Endothelial cell of umbilical vein (primary cell): ENCODE measurements around the gene ZNF225. TPM values are rescaled to one million over a fixed set of nuclear protein-coding genes. Genes with fewer than 3 reads are reported as not detected.

Source experiments
- BruUV-seq: library from RNA; stranded (reverse); fragments of 400-500 nt; replicated peaks from 2 replicates; lab custom pipeline; 2021; lab: Mats Ljungman, UMichigan
- CTCF ChIA-PET: fragments of 300-600, 350-600 bp; sonication (Branson Sonifier 250); formaldehyde crosslinking; loops from one replicate; lab custom pipeline; 2021; ENCODE audit warnings: antibody characterized with exemption, inconsistent platforms; lab: Charles Lee
- POLR2A ChIA-PET: fragments of 300-600, 350-600 bp; sonication (Branson Sonifier 250); formaldehyde crosslinking; loops from one replicate; lab custom pipeline; 2021; ENCODE audit warnings: antibody characterized with exemption, inconsistent platforms; lab: Charles Lee
- DNase-seq: peaks from one replicate; pipeline ENCODE4 v3.0.0-alpha.2; 2011; ENCODE audit warnings: low read depth, low spot score
- FAIRE-seq: peaks from 2 replicates; lab custom pipeline; 2011; peaks lifted over from hg19 to GRCh38; lab: Jason Lieb, UNC
- H2AFZ ChIP-seq: 2 replicates; pipeline ENCODE4 v1.6.0; 2012; ENCODE audit warnings: low read depth, low read length, control low read depth, inconsistent platforms
- H3K27ac ChIP-seq: 2 replicates; pipeline ENCODE4 v1.5.1; 2011; ENCODE audit warnings: low read depth, mild to moderate bottlenecking, control low read depth, low read length, moderate library complexity; ENCODE audit not compliant: insufficient read depth
- H3K27me3 ChIP-seq, 2 experiments: 2 replicates each; pipeline versions ENCODE4 v1.6.0 to v1.6.1; 2011; ENCODE audit warnings: low read length in 2 of 2, mixed read lengths in 1 of 2; ENCODE audit not compliant: control insufficient read depth in 2 of 2, insufficient read depth in 2 of 2
- H3K36me3 ChIP-seq, 2 experiments: 2 replicates in 1 of 2; 3 replicates in 1 of 2; pipeline ENCODE4 v1.5.1; 2011; ENCODE audit warnings: low read length in 2 of 2, mild to moderate bottlenecking in 1 of 2, moderate library complexity in 1 of 2; ENCODE audit not compliant: control insufficient read depth in 2 of 2, insufficient read depth in 2 of 2; ENCODE audit errors: extremely low read depth in 1 of 2
- H3K4me1 ChIP-seq: 3 replicates; pipeline ENCODE4 v1.5.1; 2011; ENCODE audit warnings: mild to moderate bottlenecking, low read length; ENCODE audit not compliant: control insufficient read depth, insufficient read depth; ENCODE audit errors: extremely low read depth
- H3K4me2 ChIP-seq: 2 replicates; pipeline ENCODE4 v1.6.1; 2011; ENCODE audit warnings: low read length, control low read depth, mixed read lengths; ENCODE audit not compliant: insufficient read depth
- H3K4me3 ChIP-seq, 3 experiments: fragments of 200-600 bp in 1 of 3; sonication (generic), shearing (Covaris generic) in 1 of 3; replicated peaks in 1 of 3; 2 replicates each; pipeline ENCODE4 v1.5.1; 2011 to 2016; ENCODE audit warnings: control low read depth in 3 of 3, low read length in 3 of 3, mild to moderate bottlenecking in 2 of 3, inconsistent platforms in 1 of 3, low read depth in 1 of 3, moderate library complexity in 1 of 3; ENCODE audit not compliant: insufficient read depth in 1 of 3
- H3K79me2 ChIP-seq: 2 replicates; pipeline ENCODE4 v1.6.0; 2012; ENCODE audit warnings: low read length, inconsistent platforms; ENCODE audit not compliant: control insufficient read depth, insufficient read depth
- H3K9ac ChIP-seq: replicated peaks from 2 replicates; pipeline ENCODE3; 2011; ENCODE audit warnings: low read length, control low read depth; ENCODE audit not compliant: insufficient read depth; ENCODE audit errors: extremely low read depth
- H3K9me1 ChIP-seq: replicated peaks from 3 replicates; pipeline ENCODE4 v1.6.0; 2011; ENCODE audit warnings: mild to moderate bottlenecking, low read length; ENCODE audit not compliant: control insufficient read depth, insufficient read depth; ENCODE audit errors: extremely low read depth
- H3K9me3 ChIP-seq: replicated peaks from 2 replicates; pipeline ENCODE4 v1.5.1; 2012; ENCODE audit warnings: low read length, inconsistent platforms; ENCODE audit not compliant: control insufficient read depth, insufficient read depth
- H4K20me1 ChIP-seq: replicated peaks from 2 replicates; pipeline ENCODE3; 2011; ENCODE audit warnings: mild to moderate bottlenecking, low read length; ENCODE audit not compliant: control insufficient read depth, insufficient read depth; ENCODE audit errors: extremely low read depth
- CTCF ChIP-seq, 2 donors: IDR thresholded peaks; 1 replicate in 1 of 2; 2 replicates in 1 of 2; pipeline ENCODE4 v1.5.1; 2011; ENCODE audit warnings: low read length in 2 of 2, mild to moderate bottlenecking in 2 of 2, moderate library complexity in 2 of 2, control low read depth in 1 of 2, inconsistent platforms in 1 of 2, low read depth in 1 of 2; ENCODE audit not compliant: insufficient read depth in 1 of 2; ENCODE audit errors: extremely low read depth in 1 of 2
- EZH2 ChIP-seq: IDR thresholded peaks from 2 replicates; pipeline ENCODE4 v1.6.1; 2012; ENCODE audit warnings: borderline replicate concordance, low read depth, mild to moderate bottlenecking, moderate library complexity, low read length, inconsistent platforms; ENCODE audit not compliant: severe bottlenecking
- FOS ChIP-seq: IDR thresholded peaks from 2 replicates; pipeline ENCODE4 v1.6.1; 2011; ENCODE audit warnings: mild to moderate bottlenecking, low read length, moderate library complexity, borderline replicate concordance; ENCODE audit not compliant: insufficient read depth
- GATA2 ChIP-seq: IDR thresholded peaks from 2 replicates; pipeline ENCODE4 v1.7.0; 2011; ENCODE audit warnings: low read depth, mild to moderate bottlenecking, moderate library complexity, mixed read lengths, low read length; ENCODE audit not compliant: insufficient read length, insufficient read depth
- JUN ChIP-seq: IDR thresholded peaks from 2 replicates; pipeline ENCODE4 v1.6.1; 2011; ENCODE audit warnings: borderline replicate concordance, low read depth; ENCODE audit not compliant: insufficient read length, insufficient read depth
- MAX ChIP-seq: IDR thresholded peaks from 2 replicates; pipeline ENCODE4 v1.6.1; 2011; ENCODE audit not compliant: insufficient read depth, insufficient read length
- MYC ChIP-seq: IDR thresholded peaks from one replicate; pipeline ENCODE4 v1.6.1; 2011; ENCODE audit warnings: mild to moderate bottlenecking, low read depth, low read length
- POLR2A ChIP-seq: IDR thresholded peaks from 2 replicates; pipeline ENCODE4 v1.6.1; 2012; ENCODE audit warnings: low read depth, mild to moderate bottlenecking, control low read depth, low read length
- POLR2AphosphoS5 ChIP-seq: IDR thresholded peaks from 2 replicates; pipeline ENCODE4 v1.6.1; 2012; ENCODE audit warnings: low read depth, mild to moderate bottlenecking, control low read depth, low read length, moderate library complexity; ENCODE audit not compliant: insufficient read depth
- dilution Hi-C: fragments of 300-500 bp; cut with MboI; formaldehyde crosslinking; loops from one replicate; pipeline ENCODE4 v1.15.0; 2019; ENCODE audit warnings: low sequenced_read_pairs; ENCODE audit not compliant: extremely low pct_ligation_motif_present
- intact Hi-C: fragments of 100-400 bp; cut with micrococcal nuclease; formaldehyde crosslinking; loops from one replicate; pipeline ENCODE4 v1.10.0; 2022
- polyA plus RNA-seq, 4 experiments: library from polyadenylated mRNA; depleted of rRNA in 3 of 4; stranded (reverse) in 3 of 4; unstranded in 1 of 4; fragments of >200 nt; gene quantifications; 2 replicates each; pipeline versions ENCODE4 v1.2.1 to v1.2.3, GENCODE V29; 2011 to 2012; ENCODE audit warnings: missing spikeins in 1 of 4
- total RNA-seq: library from RNA; stranded (reverse); gene quantifications from 2 replicates; pipeline ENCODE4 v1.2.3, GENCODE V29; 2021

ZNF225 gene
- total and polyA plus RNA-seq, 2 donors (not counting 3 experiments of a cell fraction or from before 2014, with no cell fraction given): 0.92 to 3.9 TPM

- ChIA-PET POLR2A (no interaction called here), CTCF (no interaction called here)
- H3K4me2 ChIP-seq: no peak overlapping the region
- H3K9me3 ChIP-seq: peaks cover 19% of the 10 kb centered on the region
- H3K27ac ChIP-seq: no peak overlapping the region
- H3K9me1 ChIP-seq: no peaks in the 10 kb centered on the region
- no peaks in the 10 kb centered on the region for H4K20me1 ChIP-seq
- dilution Hi-C loops: no loop called here
- no TSS peak for BruUV-seq
- TF ChIP-seq MYC (no peak), JUN (no peak), POLR2AphosphoS5 (no peak), EZH2 (no peak), MAX (no peak), FOS (no peak), GATA2 (no peak)
- intact Hi-C loops: no loop called here
- H3K9ac ChIP-seq: no peak overlapping the region
- FAIRE-seq: no peak
- no peaks in the 10 kb centered on the region for H3K4me1 ChIP-seq
- H3K36me3 ChIP-seq: peaks cover 15 to 29% of the 10 kb centered on the region in 2 experiments
- H3K4me3 ChIP-seq: no peak overlapping the region
- no peaks in the 10 kb centered on the region for H3K79me2 ChIP-seq
- no peaks in the 10 kb centered on the region for H3K27me3 ChIP-seq
- no peak for DNase-seq
- no peak overlapping the region for H2AFZ ChIP-seq
These were observed 43.3 kb downstream of the ZNF225 start for GRCh38 chr19:44156475-44156874.

- Histone ChIP-seq H3K27ac (no peak overlapping the region), H3K4me2 (no peak overlapping the region), H4K20me1 (no peaks in the 10 kb centered on the region), H3K4me1 (peaks cover 3% of the 10 kb centered on the region), H3K9me3 (no peaks in the 10 kb centered on the region), H3K9me1 (no peaks in the 10 kb centered on the region), H3K36me3 (peaks cover 2% of the 10 kb centered on the region in 2 experiments), H3K27me3 (no peaks in the 10 kb centered on the region), H2AFZ (no peak overlapping the region), H3K9ac (no peak overlapping the region), H3K4me3 (no peak overlapping the region), H3K79me2 (peaks cover 8% of the 10 kb centered on the region)
- ChIA-PET CTCF (interaction anchor here (1.2 kb wide), 1 partner anchor 11 kb away, joined by 4 read pairs; no protein-coding TSS in a partner anchor), POLR2A (no interaction called here)
- dilution Hi-C loops: no loop called here
- no peak for TF ChIP-seq POLR2A
- no peak for TF ChIP-seq MYC
- no peak for TF ChIP-seq FOS
- TF ChIP-seq JUN: no peak
- TF ChIP-seq CTCF (IDR thresholded peaks at IDR 0.05; ENCODE audit: extremely low read depth in 1 of 2, insufficient read depth in 1 of 2, low read depth in 1 of 2, low read length in 2 of 2): no peak
- no peak for TF ChIP-seq POLR2AphosphoS5
- FAIRE-seq (no peak), DNase-seq (no peak)
- intact Hi-C loops: loop anchor here (1.0 to 10.0 kb wide), 5 partner anchors 22 to 141 kb away; partner anchors contain the start of genes ZNF224, ZNF225, ZNF234 and ZNF235
- BruUV-seq: no TSS peak
These were observed 50.6 kb downstream of the ZNF225 start for GRCh38 chr19:44163789-44164188.
